H1 (cell line): Measurements from ENCODE around the gene SKIL. TPM values are rescaled to one million over a fixed set of nuclear protein-coding genes. Genes with fewer than 3 reads are reported as not detected.

Experiments used
- CTCF ChIA-PET: fragments of 300-600 bp; sonication (Branson Sonifier 250); formaldehyde crosslinking; loops from one replicate; lab custom pipeline; 2021; ENCODE audit not compliant: partially characterized antibody; lab: Charles Lee
- POLR2A ChIA-PET: fragments of 300-600 bp; sonication (Branson Sonifier 250); formaldehyde crosslinking; loops from one replicate; lab custom pipeline; 2021; ENCODE audit warnings: inconsistent platforms; ENCODE audit not compliant: partially characterized antibody; lab: Charles Lee
- DNase-seq, 2 experiments: peaks; one replicate each; pipeline versions ENCODE4 v3.0.0 to v3.0.0-alpha.2; 2010 to 2022; ENCODE audit warnings: low spot score in 2 of 2, low read depth in 1 of 2, mixed read lengths in 1 of 2
- FAIRE-seq: peaks from 2 replicates; lab custom pipeline; 2011; peaks lifted over from hg19 to GRCh38; lab: Jason Lieb, UNC
- H2AFZ ChIP-seq: 2 replicates; pipeline ENCODE4 v1.8.1; 2012; ENCODE audit warnings: low read length, inconsistent platforms
- H2AK5ac ChIP-seq: 2 replicates; pipeline ENCODE4 v1.6.1; 2013; ENCODE audit warnings: low read depth, low read length
- H2BK120ac ChIP-seq: replicated peaks from 2 replicates; pipeline ENCODE3; 2013; ENCODE audit warnings: low read depth, low read length, inconsistent platforms
- H2BK12ac ChIP-seq: 2 replicates; pipeline ENCODE4 v1.6.1; 2013; ENCODE audit warnings: low read depth, low read length
- H2BK15ac ChIP-seq: 2 replicates; pipeline ENCODE4 v1.6.1; 2013; ENCODE audit warnings: low read length
- H2BK20ac ChIP-seq: 2 replicates; pipeline ENCODE4 v1.6.1; 2013; ENCODE audit warnings: low read length
- H2BK5ac ChIP-seq: 2 replicates; pipeline ENCODE4 v1.6.1; 2013; ENCODE audit warnings: low read depth, low read length
- H3K14ac ChIP-seq: 2 replicates; pipeline ENCODE4 v1.6.1; 2013; ENCODE audit warnings: inconsistent platforms; ENCODE audit not compliant: insufficient read length
- H3K18ac ChIP-seq: 2 replicates; pipeline ENCODE4 v1.6.1; 2013; ENCODE audit warnings: low read length; ENCODE audit errors: extremely low read depth
- H3K23ac ChIP-seq: 2 replicates; pipeline ENCODE4 v1.6.1; 2013; ENCODE audit warnings: inconsistent platforms; ENCODE audit not compliant: insufficient read length
- H3K23me2 ChIP-seq: 2 replicates; pipeline ENCODE4 v1.6.1; 2013; ENCODE audit warnings: low read depth, low read length
- H3K27ac ChIP-seq: 2 replicates; pipeline ENCODE4 v1.6.1; 2011; ENCODE audit warnings: low read depth, low read length, inconsistent platforms
- H3K27me3 ChIP-seq, 4 experiments: replicated peaks in 1 of 4; 1 replicate in 1 of 4; 2 replicates in 3 of 4; pipeline versions ENCODE4 v1.6.1 to v1.8.1; 2011 to 2013; ENCODE audit warnings: low read length in 3 of 4, mild to moderate bottlenecking in 3 of 4, inconsistent platforms in 2 of 4, mixed read lengths in 2 of 4, moderate library complexity in 1 of 4; ENCODE audit not compliant: control insufficient read depth in 3 of 4, insufficient read depth in 3 of 4; ENCODE audit errors: extremely low read depth in 1 of 4
- H3K36me3 ChIP-seq, 4 experiments: 2 replicates each; pipeline versions ENCODE4 v1.6.1 to v1.8.1; 2011 to 2013; ENCODE audit warnings: mild to moderate bottlenecking in 4 of 4, low read length in 3 of 4, moderate library complexity in 2 of 4, control low read depth in 1 of 4, inconsistent platforms in 1 of 4; ENCODE audit not compliant: insufficient read depth in 4 of 4, control insufficient read depth in 2 of 4
- H3K4ac ChIP-seq: replicated peaks from 2 replicates; pipeline ENCODE3; 2013; ENCODE audit warnings: low read length, low read depth, mixed read lengths, inconsistent platforms; ENCODE audit not compliant: insufficient read length
- H3K4me1 ChIP-seq, 4 experiments: replicated peaks in 1 of 4; 1 replicate in 1 of 4; 2 replicates in 3 of 4; pipeline versions ENCODE4 v1.6.1 to v1.8.1; 2011 to 2013; ENCODE audit warnings: low read length in 3 of 4, inconsistent platforms in 2 of 4, mixed read lengths in 1 of 4; ENCODE audit not compliant: insufficient read depth in 4 of 4, control insufficient read depth in 3 of 4
- H3K4me2 ChIP-seq, 2 experiments: 2 replicates each; pipeline versions ENCODE4 v1.6.1 to v1.8.1; 2011 to 2013; ENCODE audit warnings: low read depth in 2 of 2, low read length in 2 of 2, control low read depth in 1 of 2, inconsistent platforms in 1 of 2, mild to moderate bottlenecking in 1 of 2; ENCODE audit not compliant: insufficient read depth in 1 of 2
- H3K4me3 ChIP-seq, 4 experiments: fragments of 200-600, 300-600 bp in 1 of 4; sonication (generic), shearing (Covaris generic), sonication (Bioruptor Twin) in 1 of 4; 2 replicates each; pipeline versions ENCODE4 v1.5.1 to v1.8.1; 2011 to 2016; ENCODE audit warnings: low read length in 4 of 4, low read depth in 3 of 4, control low read depth in 2 of 4, inconsistent platforms in 2 of 4, mild to moderate bottlenecking in 2 of 4, mixed read lengths in 1 of 4, moderate library complexity in 1 of 4; ENCODE audit not compliant: insufficient read depth in 2 of 4; ENCODE audit errors: extremely low read depth in 1 of 4
- H3K56ac ChIP-seq: replicated peaks from 2 replicates; pipeline ENCODE3; 2013; ENCODE audit warnings: low read depth, mild to moderate bottlenecking, mixed read lengths, low read length, inconsistent platforms; ENCODE audit not compliant: insufficient read length
- H3K79me1 ChIP-seq: 2 replicates; pipeline ENCODE4 v1.6.1; 2013; ENCODE audit warnings: low read depth, low read length, control low read depth
- H3K79me2 ChIP-seq, 2 experiments: 2 replicates each; pipeline versions ENCODE4 v1.6.1 to v1.8.1; 2012 to 2013; ENCODE audit warnings: low read length in 2 of 2, mild to moderate bottlenecking in 2 of 2, inconsistent platforms in 1 of 2; ENCODE audit not compliant: insufficient read depth in 2 of 2, control insufficient read depth in 1 of 2
- H3K9ac ChIP-seq, 4 experiments: replicated peaks in 1 of 4; 1 replicate in 1 of 4; 2 replicates in 3 of 4; pipeline versions ENCODE4 v1.6.1 to v1.8.1; 2011 to 2013; ENCODE audit warnings: low read depth in 3 of 4, low read length in 3 of 4, control low read depth in 2 of 4, mild to moderate bottlenecking in 2 of 4, moderate library complexity in 2 of 4, inconsistent platforms in 1 of 4; ENCODE audit errors: extremely low read depth in 1 of 4
- H3K9me3 ChIP-seq, 2 experiments: 2 replicates each; pipeline versions ENCODE4 v1.6.1 to v1.8.1; 2012 to 2013; ENCODE audit warnings: mild to moderate bottlenecking in 2 of 2, moderate library complexity in 2 of 2, control low read depth in 1 of 2, inconsistent platforms in 1 of 2, low read depth in 1 of 2, low read length in 1 of 2, mixed read lengths in 1 of 2; ENCODE audit not compliant: insufficient read depth in 2 of 2
- H4K20me1 ChIP-seq, 2 experiments: replicated peaks in 1 of 2; 2 replicates each; pipeline versions ENCODE3 to v1.8.1; 2011 to 2013; ENCODE audit warnings: inconsistent platforms in 2 of 2, low read length in 2 of 2, mild to moderate bottlenecking in 1 of 2; ENCODE audit not compliant: insufficient read depth in 2 of 2, control insufficient read depth in 1 of 2
- H4K5ac ChIP-seq: 2 replicates; pipeline ENCODE4 v1.6.1; 2013; ENCODE audit warnings: low read length, low read depth, mixed read lengths, inconsistent platforms; ENCODE audit not compliant: insufficient read length
- H4K8ac ChIP-seq: 2 replicates; pipeline ENCODE4 v1.8.0; 2013; ENCODE audit warnings: mild to moderate bottlenecking, moderate library complexity, low read length, inconsistent platforms; ENCODE audit not compliant: insufficient read depth; ENCODE audit errors: extremely low read depth
- H4K91ac ChIP-seq: replicated peaks from 2 replicates; pipeline ENCODE3; 2013; ENCODE audit warnings: low read length, mixed read lengths, inconsistent platforms; ENCODE audit not compliant: insufficient read length
- BRCA1 ChIP-seq: IDR thresholded peaks from 2 replicates; pipeline ENCODE4 v1.6.1; 2012; ENCODE audit warnings: low read depth, low read length, improper control_type of control experiment
- CBX8 ChIP-seq: fragments of 300-800, 300-1000 bp; sonication (generic); IDR thresholded peaks from 2 replicates; pipeline ENCODE4 v1.7.1; 2016; ENCODE audit warnings: low read depth, low read length, borderline replicate concordance
- CREB1 ChIP-seq: IDR thresholded peaks from 2 replicates; pipeline ENCODE4 v1.6.1; 2012; ENCODE audit warnings: inconsistent platforms
- CTBP2 ChIP-seq: IDR thresholded peaks from 2 replicates; pipeline ENCODE4 v1.7.0; 2011; ENCODE audit warnings: borderline replicate concordance, mild to moderate bottlenecking, moderate library complexity, mixed read lengths, low read length; ENCODE audit not compliant: insufficient read depth, insufficient read length
- EGR1 ChIP-seq: IDR thresholded peaks from 2 replicates; pipeline ENCODE4 v1.6.1; 2011; ENCODE audit warnings: low read depth, low read length, borderline replicate concordance
- EZH2 ChIP-seq: fragments of 200-600 bp; sonication (generic); IDR thresholded peaks from 2 replicates; pipeline ENCODE4 v1.7.1; 2012; ENCODE audit warnings: low read depth, mild to moderate bottlenecking, moderate library complexity, low read length, inconsistent platforms; ENCODE audit not compliant: severe bottlenecking
- RBBP5 ChIP-seq: IDR thresholded peaks from 2 replicates; pipeline ENCODE4 v1.7.1; 2012; ENCODE audit warnings: low read depth, mild to moderate bottlenecking, inconsistent platforms, low read length, moderate library complexity, borderline replicate concordance
- RFX5 ChIP-seq: IDR thresholded peaks from 2 replicates; pipeline ENCODE4 v1.6.1; 2011; ENCODE audit warnings: low read depth, low read length, improper control_type of control experiment, borderline replicate concordance
- USF2 ChIP-seq: IDR thresholded peaks from 2 replicates; pipeline ENCODE4 v1.6.1; 2011; ENCODE audit warnings: low read length, improper control_type of control experiment
- polyA plus RNA-seq, 7 experiments: library from polyadenylated mRNA; depleted of rRNA in 3 of 7; stranded (reverse) in 5 of 7; unstranded in 2 of 7; fragments of >200 nt in 5 of 7; fragments of 200-250 nt in 2 of 7; gene quantifications; 1 replicate in 5 of 7; 2 replicates in 1 of 7; 4 replicates in 1 of 7; pipeline versions ENCODE4 v1.2.1 to v1.2.3, GENCODE V29; 2011 to 2013; ENCODE audit warnings: missing spikeins in 2 of 7, mixed read lengths in 2 of 7
- total RNA-seq: library from RNA; stranded (reverse); fragmentation: NEBNext Ultra II Directional; extraction: Animal tissue kit (Norgen Biotek cat#: 25700); gene quantifications from 2 replicates; pipeline ENCODE4 v1.2.1, GENCODE V29; 2021

The SKIL gene
- total and polyA plus RNA-seq, 2 of the 8 experiments (the other 6 are each of a cell fraction or from before 2014, with no cell fraction given), result 13.2 to 277 TPM

GRCh38 chr3:170387950-170388349, 30.4 kb downstream of the SKIL start:
- TF ChIP-seq CREB1 (no peak), EGR1 (no peak), EZH2 (no peak), BRCA1 (no peak), RBBP5 (no peak), CTBP2 (no peak), CBX8 (no peak), RFX5 (no peak), USF2 (no peak)
- H3K9me3 ChIP-seq, result no peaks in the 10 kb centered on the region
- H3K23ac ChIP-seq, result no peak overlapping the region
- DNase-seq, result no peak
- H3K79me1 ChIP-seq, result no peaks in the 10 kb centered on the region; the same call in 1 of the 2 replicates
- H3K4me2 ChIP-seq, result no peak overlapping the region
- H2BK12ac ChIP-seq, result no peak overlapping the region
- H3K27me3 ChIP-seq, result no peaks in the 10 kb centered on the region
- ChIA-PET CTCF (interaction anchor here (1.0 kb wide), 1 partner anchor 460 kb away, joined by 3 read pairs; no protein-coding TSS in a partner anchor), POLR2A (interaction anchor here (1.4 kb wide), 1 partner anchor 482 kb away, joined by 3 read pairs; the partner anchor contains the start of gene RPL22L1)
- no peak overlapping the region for H4K91ac ChIP-seq
- H4K5ac ChIP-seq, result no peak overlapping the region
- H3K9ac ChIP-seq, result no peak overlapping the region
- no peak overlapping the region for H2AFZ ChIP-seq
- no peak overlapping the region for H2BK20ac ChIP-seq
- no peak overlapping the region for H3K4ac ChIP-seq
- no peak overlapping the region for H3K4me3 ChIP-seq
- H3K23me2 ChIP-seq, result no peaks in the 10 kb centered on the region
- peaks cover 0 to 48% of the 10 kb centered on the region in 2 experiments; a peak in 3 of 4 replicates for H3K79me2 ChIP-seq
- no peaks in the 10 kb centered on the region for H4K20me1 ChIP-seq
- H2BK5ac ChIP-seq, result no peak overlapping the region
- FAIRE-seq, result no peak
- H3K4me1 ChIP-seq, result no peaks in the 10 kb centered on the region
- no peak overlapping the region for H2AK5ac ChIP-seq
- no peak overlapping the region for H2BK15ac ChIP-seq
- H3K27ac ChIP-seq, result no peak overlapping the region
- peaks cover 11 to 75% (median 52%) of the 10 kb centered on the region in 4 experiments for H3K36me3 ChIP-seq
- H3K14ac ChIP-seq, result no peak overlapping the region
- H3K56ac ChIP-seq, result no peak overlapping the region
- no peak overlapping the region for H4K8ac ChIP-seq
- H3K18ac ChIP-seq, result no peak overlapping the region
- no peak overlapping the region for H2BK120ac ChIP-seq
